H1 (cell line): Measurements from ENCODE around the gene ZNF225. TPM values are rescaled to one million over a fixed set of nuclear protein-coding genes. Genes with fewer than 3 reads are reported as not detected.
A peak's percentile ranks its signal among the peaks of the same experiment; 100 is the strongest.

Experiments
- ASH2L ChIP-seq: fragments of 200-600, 300-600 bp; sonication (generic); IDR thresholded peaks from one replicate; pipeline ENCODE4 v1.7.1; 2017; ENCODE audit warnings: low read length
- ATF2 ChIP-seq: IDR thresholded peaks from 2 replicates; pipeline ENCODE4 v1.6.1; 2012; ENCODE audit warnings: low read length, inconsistent platforms
- BCL11A ChIP-seq, 2 experiments: IDR thresholded peaks; one replicate each; pipeline ENCODE4 v1.6.1; 2011; ENCODE audit warnings: low read depth in 2 of 2, low read length in 2 of 2, mild to moderate bottlenecking in 2 of 2
- CBX8 ChIP-seq: fragments of 300-800, 300-1000 bp; sonication (generic); IDR thresholded peaks from 2 replicates; pipeline ENCODE4 v1.7.1; 2016; ENCODE audit warnings: low read depth, low read length, borderline replicate concordance
- CEBPB ChIP-seq: IDR thresholded peaks from 2 replicates; pipeline ENCODE4 v1.6.1; 2012; ENCODE audit warnings: low read depth, low read length
- CTBP2 ChIP-seq: IDR thresholded peaks from 2 replicates; pipeline ENCODE4 v1.7.0; 2011; ENCODE audit warnings: borderline replicate concordance, mild to moderate bottlenecking, moderate library complexity, mixed read lengths, low read length; ENCODE audit not compliant: insufficient read depth, insufficient read length
- HDAC2 ChIP-seq, 2 experiments: fragments of 300-600 bp in 1 of 2; sonication (generic) in 1 of 2; IDR thresholded peaks; 2 replicates each; pipeline ENCODE4 v1.6.1; 2011 to 2012; ENCODE audit warnings: low read depth in 2 of 2, low read length in 2 of 2, mild to moderate bottlenecking in 2 of 2, moderate library complexity in 2 of 2, borderline replicate concordance in 1 of 2, inconsistent platforms in 1 of 2
- JUN ChIP-seq: IDR thresholded peaks from 2 replicates; pipeline ENCODE4 v1.6.1; 2011; ENCODE audit warnings: low read depth, mild to moderate bottlenecking, improper control_type of control experiment, low read length
- JUND ChIP-seq: IDR thresholded peaks from 2 replicates; pipeline ENCODE4 v1.6.1; 2011; ENCODE audit warnings: mild to moderate bottlenecking, improper control_type of control experiment, low read length
- MAFK ChIP-seq: IDR thresholded peaks from 2 replicates; pipeline ENCODE4 v1.6.1; 2012; ENCODE audit warnings: low read depth, mild to moderate bottlenecking, improper control_type of control experiment, low read length
- MAX ChIP-seq: IDR thresholded peaks from 2 replicates; pipeline ENCODE4 v1.6.1; 2012; ENCODE audit warnings: inconsistent platforms
- NRF1 ChIP-seq: IDR thresholded peaks from 2 replicates; pipeline ENCODE4 v1.6.1; 2011; ENCODE audit warnings: mild to moderate bottlenecking, low read depth, low read length, improper control_type of control experiment
- PHF8 ChIP-seq: fragments of 200-600 bp; sonication (generic); conservative IDR thresholded peaks from 2 replicates; pipeline ENCODE4 v1.7.1; 2012; ENCODE audit warnings: low read depth, mild to moderate bottlenecking, inconsistent platforms, low read length, moderate library complexity
- POLR2A ChIP-seq, 2 experiments: IDR thresholded peaks; 1 replicate in 1 of 2; 2 replicates in 1 of 2; pipeline ENCODE4 v1.6.1; 2011; ENCODE audit warnings: low read depth in 2 of 2, low read length in 2 of 2, mild to moderate bottlenecking in 2 of 2; ENCODE audit errors: control extremely low read depth in 1 of 2
- RNF2 ChIP-seq: fragments of 200-900, 300-1000 bp; sonication (generic); IDR thresholded peaks from 2 replicates; pipeline ENCODE4 v1.7.1; 2016; ENCODE audit warnings: borderline replicate concordance, low read depth, mild to moderate bottlenecking, antibody characterized with exemption, low read length; ENCODE audit not compliant: poor library complexity, severe bottlenecking; ENCODE audit errors: missing control alignments
- SUZ12 ChIP-seq: fragments of 200-600 bp; sonication (generic); IDR thresholded peaks from 2 replicates; pipeline ENCODE4 v1.6.1; 2012; ENCODE audit warnings: mild to moderate bottlenecking, inconsistent platforms, low read length, moderate library complexity, mixed read lengths
- TAF1 ChIP-seq: IDR thresholded peaks from 2 replicates; pipeline ENCODE4 v1.6.1; 2011; ENCODE audit warnings: mild to moderate bottlenecking, low read depth, low read length
- TBP ChIP-seq: IDR thresholded peaks from 2 replicates; pipeline ENCODE4 v1.6.1; 2011; ENCODE audit warnings: low read depth, low read length, improper control_type of control experiment
- USF2 ChIP-seq: IDR thresholded peaks from 2 replicates; pipeline ENCODE4 v1.6.1; 2011; ENCODE audit warnings: low read length, improper control_type of control experiment
- YY1 ChIP-seq: IDR thresholded peaks from 2 replicates; pipeline ENCODE4 v1.6.1; 2011; ENCODE audit warnings: low read depth, mild to moderate bottlenecking, low read length
- polyA plus RNA-seq, 7 experiments: library from polyadenylated mRNA; depleted of rRNA in 3 of 7; stranded (reverse) in 5 of 7; unstranded in 2 of 7; fragments of >200 nt in 5 of 7; fragments of 200-250 nt in 2 of 7; gene quantifications; 1 replicate in 5 of 7; 2 replicates in 1 of 7; 4 replicates in 1 of 7; pipeline versions ENCODE4 v1.2.1 to v1.2.3, GENCODE V29; 2011 to 2013; ENCODE audit warnings: missing spikeins in 2 of 7, mixed read lengths in 2 of 7
- total RNA-seq: library from RNA; stranded (reverse); fragmentation: NEBNext Ultra II Directional; extraction: Animal tissue kit (Norgen Biotek cat#: 25700); gene quantifications from 2 replicates; pipeline ENCODE4 v1.2.1, GENCODE V29; 2021

ZNF225 gene
- total and polyA plus RNA-seq, 2 of the 8 experiments (the other 6 are each of a cell fraction or from before 2014, with no cell fraction given), result 0.98 to 5.0 TPM

GRCh38 chr19:44141191-44142058 is 28.2 kb downstream of the ZNF225 start, which contains the start of gene ZNF234 (continued):
- no peak for TF ChIP-seq ATF2
- no peak for TF ChIP-seq SUZ12
- TF ChIP-seq RNF2, result no peak
- TF ChIP-seq NRF1, result no peak
- TF ChIP-seq CEBPB, result no peak
- no peak for TF ChIP-seq MAFK
- TF ChIP-seq TAF1, result peak; percentile 44; the same call in 1 of the 2 replicates
- peak; percentile 60; the same call in 1 of the 2 replicates for TF ChIP-seq PHF8
- TF ChIP-seq TBP, result no peak
- TF ChIP-seq POLR2A (IDR thresholded peaks at IDR 0.05; ENCODE audit: control extremely low read depth in 1 of 2, low read depth in 2 of 2, low read length in 2 of 2), result no peak; a peak in 1 of 3 replicates
- TF ChIP-seq CBX8, result no peak
- no peak for TF ChIP-seq BCL11A (IDR thresholded peaks at IDR 0.05; ENCODE audit: low read depth in 2 of 2, low read length in 2 of 2)
- no peak for TF ChIP-seq CTBP2
- TF ChIP-seq JUND, result no peak
- TF ChIP-seq HDAC2 (IDR thresholded peaks at IDR 0.05; ENCODE audit: borderline replicate concordance in 1 of 2, low read depth in 2 of 2, low read length in 2 of 2), result peak in 1 of 2 experiments; percentile 93; a peak in 1 of 4 replicates
- TF ChIP-seq USF2, result no peak
- no peak for TF ChIP-seq JUN
- 0 out of 2 replicates have a peak, but pooled peaks have one; percentile 27 for TF ChIP-seq YY1
- no peak for TF ChIP-seq ASH2L
- no peak for TF ChIP-seq MAX
